C4-2B (cell line): ENCODE results near the gene ALOXE3.

Experiments
- H3K27ac ChIP-seq: fragments of 450-650 bp; 2 replicates; pipeline ENCODE4 v1.5.1; 2017
- ZFX ChIP-seq: fragments of 450-650 bp; IDR thresholded peaks from 2 replicates; pipeline ENCODE4 v1.6.1; 2017
- TF ChIP-seq, protein P1 (sequence below): fragments of 450-650 bp; conservative IDR thresholded peaks from 2 replicates; pipeline ENCODE4 v1.5.1; 2017; ENCODE audit warnings: mild to moderate bottlenecking

Gene ALOXE3

DNA sequence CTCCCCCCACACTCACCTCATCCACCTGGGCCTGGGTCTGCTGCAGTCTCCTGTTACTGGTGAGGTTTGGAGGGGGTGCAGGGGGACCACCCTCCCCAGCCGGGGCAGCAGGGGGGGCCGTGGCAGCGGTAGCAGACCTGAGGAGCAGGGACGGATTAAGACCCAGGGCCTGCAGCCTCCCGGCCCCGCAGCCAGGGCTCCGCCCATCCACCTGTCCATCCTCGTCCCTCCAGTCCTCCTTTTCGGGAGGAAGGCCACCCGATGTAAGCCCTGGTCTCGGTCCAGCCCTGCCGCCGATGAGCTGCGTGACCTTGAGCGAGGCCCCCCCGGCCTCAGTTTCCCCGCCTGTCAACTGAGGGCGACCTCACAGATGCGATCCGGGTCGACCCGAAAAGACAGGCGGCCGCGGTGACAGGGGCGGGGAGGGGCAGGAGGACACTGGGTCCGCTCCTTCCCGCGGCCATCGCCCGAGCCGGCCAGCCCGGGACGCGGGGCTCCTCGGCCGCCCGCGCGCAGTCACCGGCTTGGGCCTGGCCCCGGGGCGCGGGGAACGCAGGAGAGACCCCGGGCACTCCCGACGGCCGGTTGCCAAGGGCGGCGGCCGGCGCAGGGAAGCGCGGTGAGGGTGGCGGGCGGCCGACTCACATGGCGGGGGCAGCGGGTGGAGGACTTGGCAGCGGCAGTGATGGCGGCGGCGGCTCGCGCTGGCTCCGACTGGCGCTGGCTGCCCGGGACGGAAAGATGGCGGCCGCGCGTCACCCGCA lies 44.1 kb upstream of the ALOXE3 start, which contains the start of gene VAMP2:
Gene VAMP2 (minus strand): TSS at position 716 of the 764 bp plus-strand sequence. CDS start 69 bp downstream, at position 647.
- TF ChIP-seq, protein P1, sequence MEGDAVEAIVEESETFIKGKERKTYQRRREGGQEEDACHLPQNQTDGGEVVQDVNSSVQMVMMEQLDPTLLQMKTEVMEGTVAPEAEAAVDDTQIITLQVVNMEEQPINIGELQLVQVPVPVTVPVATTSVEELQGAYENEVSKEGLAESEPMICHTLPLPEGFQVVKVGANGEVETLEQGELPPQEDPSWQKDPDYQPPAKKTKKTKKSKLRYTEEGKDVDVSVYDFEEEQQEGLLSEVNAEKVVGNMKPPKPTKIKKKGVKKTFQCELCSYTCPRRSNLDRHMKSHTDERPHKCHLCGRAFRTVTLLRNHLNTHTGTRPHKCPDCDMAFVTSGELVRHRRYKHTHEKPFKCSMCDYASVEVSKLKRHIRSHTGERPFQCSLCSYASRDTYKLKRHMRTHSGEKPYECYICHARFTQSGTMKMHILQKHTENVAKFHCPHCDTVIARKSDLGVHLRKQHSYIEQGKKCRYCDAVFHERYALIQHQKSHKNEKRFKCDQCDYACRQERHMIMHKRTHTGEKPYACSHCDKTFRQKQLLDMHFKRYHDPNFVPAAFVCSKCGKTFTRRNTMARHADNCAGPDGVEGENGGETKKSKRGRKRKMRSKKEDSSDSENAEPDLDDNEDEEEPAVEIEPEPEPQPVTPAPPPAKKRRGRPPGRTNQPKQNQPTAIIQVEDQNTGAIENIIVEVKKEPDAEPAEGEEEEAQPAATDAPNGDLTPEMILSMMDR: no peak
- peak; percentile 74; the same call in 1 of the 2 replicates for TF ChIP-seq ZFX

DNA sequence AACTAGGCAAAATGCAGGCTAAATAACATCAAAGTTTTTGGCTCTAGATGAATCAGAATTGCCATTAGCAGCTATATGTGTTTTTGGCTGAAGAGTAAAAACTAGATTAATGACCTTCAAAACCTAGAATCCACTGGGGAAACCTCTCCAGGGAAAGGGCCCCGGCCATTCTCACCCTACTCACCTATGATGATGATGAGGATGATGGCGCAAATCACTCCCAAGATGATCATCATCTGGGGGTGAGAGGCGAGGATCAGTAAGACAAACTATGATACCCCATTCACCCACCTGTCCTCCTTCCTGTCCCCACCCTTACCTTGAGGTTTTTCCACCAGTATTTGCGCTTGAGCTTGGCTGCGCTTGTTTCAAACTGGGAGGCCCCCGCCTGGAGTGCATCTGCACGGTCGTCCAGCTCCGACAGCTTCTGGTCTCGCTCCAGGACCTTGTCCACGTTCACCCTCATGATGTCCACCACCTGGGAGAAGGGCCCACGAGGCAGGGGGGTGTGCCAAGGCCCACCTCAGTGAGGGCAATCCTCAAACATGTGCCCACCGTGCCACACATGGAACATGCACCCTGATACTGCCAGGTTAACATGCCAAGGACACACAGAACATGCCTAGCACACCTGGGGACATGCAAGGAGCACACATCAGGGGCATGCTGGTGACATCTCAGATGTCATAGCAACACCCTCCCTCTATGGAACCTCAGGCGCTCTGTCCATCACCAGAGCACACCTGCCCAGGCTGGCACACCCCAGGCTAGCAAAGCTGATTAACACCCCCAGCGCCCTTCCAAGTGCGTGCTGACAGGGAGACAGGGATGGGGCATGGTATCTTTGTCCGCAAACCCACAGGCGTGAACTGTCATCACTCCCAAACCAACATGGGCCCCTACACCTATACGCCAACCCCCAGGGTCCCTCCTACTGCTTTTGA lies 43.2 kb upstream of the ALOXE3 start:
- H3K27ac ChIP-seq: peak overlapping the region; percentile 99

More for the DNA sequence above, 44.1 kb upstream of the ALOXE3 start, which contains the start of gene VAMP2:
- H3K27ac ChIP-seq: peak within 1 kb of the TSS; percentile 99

DNA sequence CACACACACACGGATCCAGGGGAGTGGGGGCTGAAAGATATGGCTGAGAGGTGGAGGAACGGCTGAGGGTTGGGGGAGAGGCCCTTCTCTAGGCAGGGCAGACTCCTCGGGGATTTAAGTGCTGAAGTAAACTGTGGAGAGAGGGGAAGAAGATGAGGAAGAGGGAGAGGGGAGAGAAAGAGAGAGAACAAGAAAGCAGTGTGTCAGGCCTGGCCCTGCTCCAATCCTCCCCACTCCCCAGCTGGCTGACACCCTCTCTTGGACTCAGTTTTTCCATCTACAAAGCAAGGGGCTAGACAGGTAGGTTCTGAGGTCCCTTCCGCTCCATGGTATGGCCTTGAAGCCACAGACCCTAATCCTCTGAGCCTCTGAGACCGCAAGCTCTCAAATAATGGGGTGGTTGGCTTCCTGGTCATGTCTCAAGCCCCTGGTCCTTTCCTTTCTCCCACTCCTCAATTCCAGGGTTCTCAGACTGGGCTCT lies 42.5 kb upstream of the ALOXE3 start:
- no peak for TF ChIP-seq ZFX
- TF ChIP-seq, protein P1: no peak
- H3K27ac ChIP-seq: no peak overlapping the region

More for the DNA sequence above, 43.2 kb upstream of the ALOXE3 start:
- TF ChIP-seq, protein P1: no peak
- no peak for TF ChIP-seq ZFX

DNA sequence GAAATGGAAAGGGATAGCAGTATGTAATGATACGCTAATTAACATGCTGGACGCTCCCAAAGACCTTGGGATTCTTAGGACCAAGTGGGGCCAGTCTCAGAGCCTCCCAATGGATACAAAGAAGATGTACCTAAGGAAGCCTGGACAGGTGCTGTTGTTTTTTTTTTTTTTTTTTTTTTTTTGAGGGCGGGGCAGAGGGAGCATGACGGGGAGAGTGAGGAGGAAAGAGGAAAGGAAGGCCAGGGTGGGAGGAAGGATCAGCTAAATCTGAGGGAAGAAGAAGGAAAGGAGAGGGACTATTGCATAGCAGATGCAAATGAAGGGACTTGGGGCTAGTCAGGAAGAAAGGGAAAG lies 41.9 kb upstream of the ALOXE3 start:
- TF ChIP-seq, protein P1: no peak
- no peak overlapping the region for H3K27ac ChIP-seq

DNA sequence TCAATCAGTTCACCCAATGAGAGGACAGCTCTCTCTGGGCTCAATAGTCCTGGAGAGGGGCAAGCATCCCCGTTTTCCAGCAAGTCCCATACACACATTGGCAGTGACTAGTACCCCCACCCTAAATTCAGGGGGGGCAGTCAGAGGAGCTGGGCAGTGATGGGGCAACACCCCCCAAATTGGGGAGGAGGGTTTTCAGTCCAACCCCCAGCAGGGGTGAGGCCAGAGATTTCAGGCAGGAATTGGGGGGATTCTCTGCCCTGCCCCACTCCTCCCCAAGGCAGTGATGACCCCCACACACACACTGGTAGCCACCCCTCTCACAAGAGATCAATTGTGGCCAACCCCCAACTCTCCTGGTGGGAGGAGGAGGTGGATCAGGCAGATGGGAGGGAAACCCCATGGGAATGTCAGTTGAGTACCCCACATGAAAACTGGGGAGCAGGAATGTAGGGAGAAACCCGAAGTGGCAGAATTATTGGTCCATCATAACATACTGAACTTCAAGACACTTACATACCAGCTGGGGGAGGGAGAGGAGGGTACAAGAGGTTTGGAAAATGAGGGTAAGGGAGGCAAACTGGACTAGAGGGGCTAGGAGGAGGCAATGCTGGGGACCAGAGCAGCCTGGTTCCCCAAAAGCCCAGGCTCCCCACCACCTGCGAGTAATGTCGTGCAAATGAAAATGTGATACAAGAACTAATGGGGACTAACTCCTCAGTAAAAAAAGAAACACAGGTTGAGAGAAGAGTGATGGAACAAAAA lies 41.3 kb upstream of the ALOXE3 start:
- H3K27ac ChIP-seq: 0 out of 2 replicates have a peak overlapping the region, but pooled peaks have one; percentile 1
- TF ChIP-seq, protein P1: no peak
- TF ChIP-seq ZFX: no peak

DNA sequence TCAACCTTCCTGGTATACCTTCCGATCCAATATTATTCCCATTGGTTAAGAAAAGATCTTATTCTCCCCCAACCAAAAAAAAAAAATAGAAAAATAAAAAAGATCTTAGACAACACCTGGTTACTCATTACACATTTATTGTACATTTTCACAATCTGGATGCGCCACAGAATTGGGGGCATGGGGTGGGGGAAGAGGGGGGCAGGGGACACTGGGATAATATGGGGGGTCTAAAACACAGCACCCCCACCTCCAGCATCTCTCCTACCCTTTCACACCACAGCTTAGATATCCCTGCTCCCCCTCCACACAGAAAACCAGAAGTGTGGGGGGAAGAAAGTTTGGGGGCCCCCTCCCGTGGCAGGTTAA lies 40.7 kb upstream of the ALOXE3 start:
- no peak for TF ChIP-seq ZFX
- TF ChIP-seq, protein P1: no peak; the same call in 1 of the 2 replicates
- no peak overlapping the region; the same call in 1 of the 2 replicates for H3K27ac ChIP-seq
